ENCODE measurements around the gene PRR23E.

PRR23E gene

GRCh38 chr3:127156338-127157050 lies 36.4 kb upstream of the PRR23E start:
- TF ChIP-seq POLR2AphosphoS5 (IDR thresholded peaks at IDR 0.05; ENCODE audit: low read depth): no peak
- TF ChIP-seq REST (IDR thresholded peaks at IDR 0.05; ENCODE audit: insufficient replicate concordance, low read depth): no peak
- TF ChIP-seq, protein P1, sequence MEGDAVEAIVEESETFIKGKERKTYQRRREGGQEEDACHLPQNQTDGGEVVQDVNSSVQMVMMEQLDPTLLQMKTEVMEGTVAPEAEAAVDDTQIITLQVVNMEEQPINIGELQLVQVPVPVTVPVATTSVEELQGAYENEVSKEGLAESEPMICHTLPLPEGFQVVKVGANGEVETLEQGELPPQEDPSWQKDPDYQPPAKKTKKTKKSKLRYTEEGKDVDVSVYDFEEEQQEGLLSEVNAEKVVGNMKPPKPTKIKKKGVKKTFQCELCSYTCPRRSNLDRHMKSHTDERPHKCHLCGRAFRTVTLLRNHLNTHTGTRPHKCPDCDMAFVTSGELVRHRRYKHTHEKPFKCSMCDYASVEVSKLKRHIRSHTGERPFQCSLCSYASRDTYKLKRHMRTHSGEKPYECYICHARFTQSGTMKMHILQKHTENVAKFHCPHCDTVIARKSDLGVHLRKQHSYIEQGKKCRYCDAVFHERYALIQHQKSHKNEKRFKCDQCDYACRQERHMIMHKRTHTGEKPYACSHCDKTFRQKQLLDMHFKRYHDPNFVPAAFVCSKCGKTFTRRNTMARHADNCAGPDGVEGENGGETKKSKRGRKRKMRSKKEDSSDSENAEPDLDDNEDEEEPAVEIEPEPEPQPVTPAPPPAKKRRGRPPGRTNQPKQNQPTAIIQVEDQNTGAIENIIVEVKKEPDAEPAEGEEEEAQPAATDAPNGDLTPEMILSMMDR (IDR thresholded peaks at IDR 0.05; ENCODE audit: insufficient read depth, low read length): no peak
- no peak for TF ChIP-seq SPI1 (IDR thresholded peaks at IDR 0.05; ENCODE audit: borderline replicate concordance, low read depth)
- no peak for TF ChIP-seq GABPA (IDR thresholded peaks at IDR 0.05; ENCODE audit: low read depth)
- Histone ChIP-seq H3K4me3 (replicated peaks; ENCODE audit: insufficient read depth, low read length) (no peak overlapping the region), H3K27ac (replicated peaks) (no peak overlapping the region), H3K27me3 (ENCODE audit: insufficient read depth, poor library complexity, severe bottlenecking) (no peaks in the 10 kb centered on the region)
- DNase-seq (ENCODE audit: low read depth in 1 of 2, low spot score in 1 of 2): no peak

DNA sequence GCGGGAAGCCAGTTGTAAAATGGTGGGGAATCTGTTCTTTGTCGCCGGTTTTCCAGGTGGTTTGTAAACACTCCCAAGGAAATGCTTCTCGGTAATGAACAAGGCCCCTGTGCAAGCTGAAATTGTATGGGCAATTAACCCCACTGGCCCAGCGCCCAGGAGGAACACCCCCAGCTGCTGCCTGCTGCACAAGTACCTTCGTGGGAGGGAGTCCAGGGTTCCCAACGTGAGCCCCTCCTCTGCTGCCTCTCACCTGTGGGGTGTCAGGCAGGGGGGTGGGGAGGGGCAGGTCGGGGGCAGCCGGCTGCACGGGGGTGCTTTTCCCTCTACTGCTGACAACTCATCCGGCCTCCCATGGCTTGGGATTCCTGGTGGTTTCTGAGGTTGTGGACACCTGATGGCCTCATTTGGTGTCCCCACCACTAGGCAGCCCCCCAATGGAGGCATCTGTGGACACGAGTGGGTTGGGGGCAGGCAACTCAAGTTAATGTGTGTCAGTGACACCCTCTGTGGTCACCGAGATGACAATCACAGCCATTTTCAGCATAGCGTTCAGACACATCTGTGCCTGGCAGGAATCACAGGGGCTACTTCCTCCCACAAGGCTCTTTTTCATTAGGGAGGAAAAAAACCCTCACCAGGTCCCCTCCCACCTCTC lies 35.6 kb upstream of the PRR23E start:
- Histone ChIP-seq H3K4me3 (replicated peaks; ENCODE audit: insufficient read depth, low read length) (no peak overlapping the region), H3K27me3 (ENCODE audit: insufficient read depth, poor library complexity, severe bottlenecking) (no peaks in the 10 kb centered on the region), H3K27ac (replicated peaks) (no peak overlapping the region)
- TF ChIP-seq, protein P1 (IDR thresholded peaks at IDR 0.05; ENCODE audit: insufficient read depth, low read length): no peak
- TF ChIP-seq REST (IDR thresholded peaks at IDR 0.05; ENCODE audit: insufficient replicate concordance, low read depth) (no peak), POLR2AphosphoS5 (IDR thresholded peaks at IDR 0.05; ENCODE audit: low read depth) (no peak), SPI1 (IDR thresholded peaks at IDR 0.05; ENCODE audit: borderline replicate concordance, low read depth) (no peak), GABPA (IDR thresholded peaks at IDR 0.05; ENCODE audit: low read depth) (no peak)
- DNase-seq (ENCODE audit: low read depth in 1 of 2, low spot score in 1 of 2): no peak

GRCh38 chr3:127158614-127159229 lies 34.2 kb upstream of the PRR23E start:
- TF ChIP-seq GABPA (IDR thresholded peaks at IDR 0.05; ENCODE audit: low read depth) (no peak), REST (IDR thresholded peaks at IDR 0.05; ENCODE audit: insufficient replicate concordance, low read depth) (peak; percentile 91)
- Histone ChIP-seq H3K4me3 (replicated peaks; ENCODE audit: insufficient read depth, low read length) (no peak overlapping the region), H3K27ac (replicated peaks) (no peak overlapping the region), H3K27me3 (ENCODE audit: insufficient read depth, poor library complexity, severe bottlenecking) (no peaks in the 10 kb centered on the region)
- DNase-seq (ENCODE audit: low read depth in 1 of 2, low spot score in 1 of 2): no peak
